Measurements from ENCODE around the gene ARSG.

Gene ARSG

GRCh38 chr17:68418876-68419275 is 127.6 kb downstream of the ARSG start:
- TF ChIP-seq CTCF (conservative IDR thresholded peaks at IDR 0.05) = no peak
- TF ChIP-seq ZFX (IDR thresholded peaks at IDR 0.05) = no peak
- H3K27ac ChIP-seq = no peak overlapping the region

- TF ChIP-seq CTCF (conservative IDR thresholded peaks at IDR 0.05) = no peak
- no peak for TF ChIP-seq ZFX (IDR thresholded peaks at IDR 0.05)
- H3K27ac ChIP-seq = no peak overlapping the region
Measured at GRCh38 chr17:68420065-68420464, 128.8 kb downstream of the ARSG start.

- no peak overlapping the region for H3K27ac ChIP-seq
- no peak for TF ChIP-seq CTCF (conservative IDR thresholded peaks at IDR 0.05)
- no peak for TF ChIP-seq ZFX (IDR thresholded peaks at IDR 0.05)
Measured at GRCh38 chr17:68421486-68421885, 130.2 kb downstream of the ARSG start.

GRCh38 chr17:68422821-68423220 is 131.5 kb downstream of the ARSG start:
- no peak for TF ChIP-seq CTCF (conservative IDR thresholded peaks at IDR 0.05)
- no peak for TF ChIP-seq ZFX (IDR thresholded peaks at IDR 0.05)
- H3K27ac ChIP-seq = no peak overlapping the region

- H3K27ac ChIP-seq = no peak overlapping the region
- TF ChIP-seq ZFX (IDR thresholded peaks at IDR 0.05) = no peak
- TF ChIP-seq CTCF (conservative IDR thresholded peaks at IDR 0.05) = no peak
Measured at GRCh38 chr17:68423251-68423650, 132.0 kb downstream of the ARSG start.

- no peak for TF ChIP-seq ZFX (IDR thresholded peaks at IDR 0.05)
- no peak for TF ChIP-seq CTCF (conservative IDR thresholded peaks at IDR 0.05)
- H3K27ac ChIP-seq = no peak overlapping the region
Measured at GRCh38 chr17:68424203-68424602, 132.9 kb downstream of the ARSG start.

- no peak overlapping the region for H3K27ac ChIP-seq
- TF ChIP-seq ZFX (IDR thresholded peaks at IDR 0.05) (no peak), CTCF (conservative IDR thresholded peaks at IDR 0.05) (no peak)
Measured at GRCh38 chr17:68424861-68425260, 133.6 kb downstream of the ARSG start.

Measured in C4-2B (cell line).